H9 (cell line): ENCODE results near the gene BACH2. TPM values are rescaled to one million over a fixed set of nuclear protein-coding genes. Genes with fewer than 3 reads are reported as not detected.

Source experiments
- DNase-seq: peaks from one replicate; pipeline ENCODE4 v3.0.0-alpha.2; 2017
- H2AFZ ChIP-seq: one replicate; pipeline ENCODE4 v1.6.1; 2013; ENCODE audit warnings: mild to moderate bottlenecking, low read length, control low read depth, moderate library complexity
- H2AK5ac ChIP-seq: 2 replicates; pipeline ENCODE4 v1.6.1; 2013; ENCODE audit warnings: low read length, control low read depth, mixed read lengths; ENCODE audit not compliant: insufficient read length
- H2BK120ac ChIP-seq: one replicate; pipeline ENCODE4 v1.6.1; 2013; ENCODE audit warnings: low read depth, mild to moderate bottlenecking, low read length, control low read depth, inconsistent platforms; ENCODE audit not compliant: poor library complexity, severe bottlenecking
- H2BK12ac ChIP-seq: 2 replicates; pipeline ENCODE4 v1.6.1; 2013; ENCODE audit warnings: low read length, control low read depth, mixed read lengths, low read depth; ENCODE audit not compliant: insufficient read length
- H2BK15ac ChIP-seq: 2 replicates; pipeline ENCODE4 v1.6.1; 2013; ENCODE audit warnings: low read depth, low read length, control low read depth
- H2BK20ac ChIP-seq: one replicate; pipeline ENCODE4 v1.6.1; 2013; ENCODE audit warnings: low read depth, mild to moderate bottlenecking, low read length, control low read depth, inconsistent platforms; ENCODE audit not compliant: poor library complexity, severe bottlenecking
- H2BK5ac ChIP-seq: 2 replicates; pipeline ENCODE4 v1.6.1; 2013; ENCODE audit warnings: low read length, control low read depth, mixed read lengths; ENCODE audit not compliant: insufficient read length
- H3K14ac ChIP-seq: 2 replicates; pipeline ENCODE4 v1.6.1; 2013; ENCODE audit warnings: low read length, control low read depth; ENCODE audit not compliant: insufficient read depth
- H3K18ac ChIP-seq: 2 replicates; pipeline ENCODE4 v1.6.1; 2013; ENCODE audit warnings: low read depth, mild to moderate bottlenecking, mixed read lengths, low read length, control low read depth; ENCODE audit not compliant: insufficient read length
- H3K23ac ChIP-seq: 2 replicates; pipeline ENCODE4 v1.6.1; 2013; ENCODE audit warnings: low read length, control low read depth, mixed read lengths, low read depth; ENCODE audit not compliant: insufficient read length
- H3K23me2 ChIP-seq: 2 replicates; pipeline ENCODE4 v1.6.1; 2013; ENCODE audit warnings: low read depth, mild to moderate bottlenecking, mixed read lengths, low read length, control low read depth; ENCODE audit not compliant: insufficient read length, poor library complexity, severe bottlenecking
- H3K27ac ChIP-seq: 2 replicates; pipeline ENCODE4 v1.5.1; 2013; ENCODE audit warnings: low read length, control low read depth, mixed read lengths, low read depth; ENCODE audit not compliant: insufficient read length
- H3K27me3 ChIP-seq: 2 replicates; pipeline ENCODE4 v1.6.1; 2013; ENCODE audit warnings: low read length, control low read depth, inconsistent platforms; ENCODE audit not compliant: insufficient read depth
- H3K4ac ChIP-seq: 2 replicates; pipeline ENCODE4 v1.6.1; 2013; ENCODE audit warnings: low read depth, mild to moderate bottlenecking, control low read depth, inconsistent platforms, low read length, moderate library complexity
- H3K4me1 ChIP-seq: 2 replicates; pipeline ENCODE4 v1.6.1; 2013; ENCODE audit warnings: low read length, control low read depth, inconsistent platforms; ENCODE audit not compliant: insufficient read depth
- H3K4me2 ChIP-seq: 2 replicates; pipeline ENCODE4 v1.6.1; 2013; ENCODE audit warnings: low read length, control low read depth, mixed read lengths; ENCODE audit not compliant: insufficient read length, insufficient read depth
- H3K56ac ChIP-seq: 2 replicates; pipeline ENCODE4 v1.6.1; 2013; ENCODE audit warnings: low read depth, mild to moderate bottlenecking, mixed read lengths, low read length, control low read depth; ENCODE audit not compliant: insufficient read length
- H3K79me1 ChIP-seq: 2 replicates; pipeline ENCODE4 v1.6.1; 2013; ENCODE audit warnings: low read depth, mild to moderate bottlenecking, moderate library complexity, low read length, control low read depth, inconsistent platforms; ENCODE audit not compliant: insufficient read depth, poor library complexity, severe bottlenecking
- H3K79me2 ChIP-seq: 2 replicates; pipeline ENCODE4 v1.6.1; 2013; ENCODE audit warnings: low read length, control low read depth, inconsistent platforms; ENCODE audit not compliant: insufficient read depth
- H3K9ac ChIP-seq: 2 replicates; pipeline ENCODE4 v1.6.1; 2013; ENCODE audit warnings: low read length, control low read depth, mixed read lengths; ENCODE audit not compliant: insufficient read length; ENCODE audit errors: extremely low read depth
- H3K9me3 ChIP-seq: one replicate; pipeline ENCODE4 v1.6.1; 2013; ENCODE audit warnings: low read depth, low read length, inconsistent platforms; ENCODE audit not compliant: control insufficient read depth
- H3T11ph ChIP-seq: one replicate; pipeline ENCODE4 v1.6.1; 2013; ENCODE audit warnings: mild to moderate bottlenecking, low read length, control low read depth, inconsistent platforms
- H4K20me1 ChIP-seq: one replicate; pipeline ENCODE4 v1.6.1; 2013; ENCODE audit not compliant: control insufficient read depth, insufficient read length, insufficient read depth
- H4K5ac ChIP-seq: 2 replicates; pipeline ENCODE4 v1.6.1; 2013; ENCODE audit warnings: low read depth, mild to moderate bottlenecking, mixed read lengths, low read length, control low read depth; ENCODE audit not compliant: insufficient read length
- H4K8ac ChIP-seq: replicated peaks from 2 replicates; pipeline ENCODE4 v1.6.1; 2013; ENCODE audit warnings: low read length, control low read depth, mixed read lengths, low read depth; ENCODE audit not compliant: insufficient read length
- H4K91ac ChIP-seq: 2 replicates; pipeline ENCODE4 v1.6.1; 2013; ENCODE audit warnings: low read depth, mild to moderate bottlenecking, moderate library complexity, mixed read lengths, low read length, control low read depth; ENCODE audit not compliant: insufficient read length
- H3K27ac Mint-ChIP-seq, 3 experiments: 2 replicates in 2 of 3; 3 replicates in 1 of 3; pipeline ENCODE4 v1.8.0; 2020 to 2021; ENCODE audit warnings: mixed read lengths in 3 of 3, mild to moderate bottlenecking in 1 of 3, moderate library complexity in 1 of 3
- H3K27me3 Mint-ChIP-seq: 2 replicates; pipeline ENCODE4 v1.8.0; 2021; ENCODE audit warnings: low read depth, mild to moderate bottlenecking, moderate library complexity, mixed read lengths
- H3K36me3 Mint-ChIP-seq, 3 experiments: 2 replicates in 2 of 3; 3 replicates in 1 of 3; pipeline ENCODE4 v1.8.0; 2020 to 2021; ENCODE audit warnings: low read depth in 3 of 3, mixed read lengths in 3 of 3; ENCODE audit not compliant: insufficient read depth in 1 of 3
- H3K4me1 Mint-ChIP-seq, 2 experiments: 2 replicates each; pipeline ENCODE4 v1.8.0; 2020; ENCODE audit warnings: mixed read lengths in 2 of 2
- H3K4me3 Mint-ChIP-seq, 2 experiments: 2 replicates in 1 of 2; 3 replicates in 1 of 2; pipeline ENCODE4 v1.8.0; 2020 to 2021; ENCODE audit warnings: mild to moderate bottlenecking in 2 of 2, mixed read lengths in 2 of 2, moderate library complexity in 1 of 2
- H3K9me3 Mint-ChIP-seq, 2 experiments: 2 replicates in 1 of 2; 3 replicates in 1 of 2; pipeline ENCODE4 v1.8.0; 2020; ENCODE audit warnings: mild to moderate bottlenecking in 2 of 2, mixed read lengths in 2 of 2, moderate library complexity in 1 of 2
- WGBS: extraction: QIAGEN DNeasy Blood & Tissue Kit; methylation state at CpG from one replicate; pipeline ENCODE4 v1.1.7; 2013; ENCODE audit warnings: missing lambda C conversion rate, low lambda C conversion rate, mixed read lengths; ENCODE audit not compliant: insufficient read length; ENCODE audit errors: extremely low coverage; 5-methylcytosine and 5-hydroxymethylcytosine counted together
- total RNA-seq: library from RNA; stranded (reverse); gene quantifications from 2 replicates; pipeline ENCODE4 v1.2.1, GENCODE V29; 2021
- TF ChIP-seq, protein P1 (sequence below): fragments of 200-600 bp; sonication (generic); conservative IDR thresholded peaks from 3 replicates; pipeline ENCODE4 v1.8.0; 2021; ENCODE audit warnings: antibody characterized with exemption, mild to moderate bottlenecking

The BACH2 gene
- total RNA-seq, 1 experiment from 2014 or later: 2.0 TPM

DNA sequence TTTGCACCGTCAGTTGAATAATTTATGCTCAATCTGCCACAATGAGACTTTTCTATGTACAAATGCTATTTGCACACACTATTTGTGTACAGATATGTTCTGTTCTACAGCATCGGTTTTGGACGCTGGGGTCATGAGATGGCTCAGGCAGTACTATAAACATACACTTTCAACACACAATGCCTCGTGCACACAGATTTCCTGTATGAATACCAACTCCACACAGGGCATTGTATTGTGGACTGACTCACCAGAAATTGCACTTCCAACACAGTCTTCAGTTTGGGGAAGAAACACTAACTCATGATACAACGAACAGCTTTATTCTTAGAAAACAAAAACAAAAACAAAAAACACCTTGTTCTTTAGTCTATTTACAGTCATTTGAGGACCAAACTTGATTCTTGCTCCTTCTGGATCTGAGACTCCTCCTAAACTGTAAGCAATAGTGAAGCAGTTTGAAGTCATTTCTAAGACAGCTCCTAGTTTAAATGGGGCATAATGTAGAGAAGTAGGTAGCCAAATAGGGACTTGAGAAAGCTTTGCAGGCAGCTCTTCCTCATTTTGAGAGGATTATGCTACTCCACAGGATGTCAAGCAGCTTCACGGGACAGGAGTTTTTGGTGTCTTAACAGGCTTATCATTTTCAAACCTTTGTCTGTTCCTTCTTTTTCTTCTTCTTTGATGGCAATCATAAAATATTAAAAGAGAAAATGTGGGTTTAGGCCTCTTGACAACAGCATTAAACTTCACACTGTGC lies 368.7 kb downstream of the BACH2 start:
- no peaks in the 10 kb centered on the region; a peak in 1 of 5 replicates for H3K9me3 Mint-ChIP-seq
- Histone ChIP-seq H4K8ac (no peak overlapping the region), H3K79me2 (no peaks in the 10 kb centered on the region), H4K5ac (no peak overlapping the region), H3K27me3 (no peaks in the 10 kb centered on the region), H3T11ph (no peak overlapping the region), H2BK5ac (no peak overlapping the region), H3K9me3 (no peaks in the 10 kb centered on the region), H3K23ac (no peak overlapping the region), H3K14ac (no peak overlapping the region), H3K56ac (no peak overlapping the region), H3K4me1 (no peaks in the 10 kb centered on the region), H3K27ac (no peak overlapping the region), H2AK5ac (no peak overlapping the region), H2BK15ac (no peak overlapping the region), H3K18ac (no peak overlapping the region), H2AFZ (no peak overlapping the region), H3K4ac (no peak overlapping the region), H4K91ac (no peak overlapping the region), H3K23me2 (no peaks in the 10 kb centered on the region), H2BK20ac (no peak overlapping the region), H3K79me1 (no peaks in the 10 kb centered on the region), H3K9ac (no peak overlapping the region), H2BK12ac (no peak overlapping the region), H4K20me1 (no peaks in the 10 kb centered on the region), H3K4me2 (no peak overlapping the region), H2BK120ac (no peak overlapping the region)
- WGBS: no CpG with 5 or more reads among the region's 6 CpGs
- no peak for DNase-seq
- H3K4me3 Mint-ChIP-seq: no peak overlapping the region
- H3K27ac Mint-ChIP-seq: peak overlapping the region in 1 of 3 experiments; percentile 17; a peak in 1 of 7 replicates
- TF ChIP-seq, protein P1, sequence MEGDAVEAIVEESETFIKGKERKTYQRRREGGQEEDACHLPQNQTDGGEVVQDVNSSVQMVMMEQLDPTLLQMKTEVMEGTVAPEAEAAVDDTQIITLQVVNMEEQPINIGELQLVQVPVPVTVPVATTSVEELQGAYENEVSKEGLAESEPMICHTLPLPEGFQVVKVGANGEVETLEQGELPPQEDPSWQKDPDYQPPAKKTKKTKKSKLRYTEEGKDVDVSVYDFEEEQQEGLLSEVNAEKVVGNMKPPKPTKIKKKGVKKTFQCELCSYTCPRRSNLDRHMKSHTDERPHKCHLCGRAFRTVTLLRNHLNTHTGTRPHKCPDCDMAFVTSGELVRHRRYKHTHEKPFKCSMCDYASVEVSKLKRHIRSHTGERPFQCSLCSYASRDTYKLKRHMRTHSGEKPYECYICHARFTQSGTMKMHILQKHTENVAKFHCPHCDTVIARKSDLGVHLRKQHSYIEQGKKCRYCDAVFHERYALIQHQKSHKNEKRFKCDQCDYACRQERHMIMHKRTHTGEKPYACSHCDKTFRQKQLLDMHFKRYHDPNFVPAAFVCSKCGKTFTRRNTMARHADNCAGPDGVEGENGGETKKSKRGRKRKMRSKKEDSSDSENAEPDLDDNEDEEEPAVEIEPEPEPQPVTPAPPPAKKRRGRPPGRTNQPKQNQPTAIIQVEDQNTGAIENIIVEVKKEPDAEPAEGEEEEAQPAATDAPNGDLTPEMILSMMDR: no peak
- peaks cover 12 to 23% of the 10 kb centered on the region in 2 experiments for H3K4me1 Mint-ChIP-seq
- H3K36me3 Mint-ChIP-seq: no peaks in the 10 kb centered on the region
- no peaks in the 10 kb centered on the region for H3K27me3 Mint-ChIP-seq
